AG10803 (cell line): ENCODE data around the gene PDE6C.

Experiments
- DNase-seq: peaks from one replicate; pipeline ENCODE4 v3.0.0; 2010; ENCODE audit warnings: low read depth
- H3K4me3 ChIP-seq: 2 replicates; pipeline ENCODE4 v1.5.1; 2011; ENCODE audit warnings: mild to moderate bottlenecking, low read length, control low read depth
- CTCF ChIP-seq: conservative IDR thresholded peaks from 2 replicates; pipeline ENCODE4 v1.5.1; 2011; ENCODE audit warnings: mild to moderate bottlenecking, low read length, control low read depth, inconsistent platforms

PDE6C gene

GRCh38 chr10:93599335-93599734, 13.0 kb upstream of the PDE6C start:
- DNase-seq: no peak
- no peak for TF ChIP-seq CTCF
- no peak overlapping the region for H3K4me3 ChIP-seq

GRCh38 chr10:93599778-93600177, 12.6 kb upstream of the PDE6C start:
- TF ChIP-seq CTCF: no peak
- H3K4me3 ChIP-seq: no peak overlapping the region
- no peak for DNase-seq

GRCh38 chr10:93600446-93601145, 11.7 kb upstream of the PDE6C start:
- TF ChIP-seq CTCF: no peak
- no peak overlapping the region for H3K4me3 ChIP-seq
- peak; percentile 32 for DNase-seq

- H3K4me3 ChIP-seq: peak within 1 kb of the TSS; percentile 20; the same call in 1 of the 2 replicates
- DNase-seq: no peak
- no peak for TF ChIP-seq CTCF
Observed at GRCh38 chr10:93601146-93601773, 11.1 kb upstream of the PDE6C start, which contains the start of gene RBP4. RBP4 (minus strand) TSS chr10:93601235; CDS start chr10:93601028, 207 bp downstream.

GRCh38 chr10:93601774-93602162, 10.6 kb upstream of the PDE6C start:
- TF ChIP-seq CTCF: no peak
- DNase-seq: no peak
- H3K4me3 ChIP-seq: no peak overlapping the region

- no peak for TF ChIP-seq CTCF
- no peak for DNase-seq
- H3K4me3 ChIP-seq: no peak overlapping the region
Observed at GRCh38 chr10:93603023-93603422, 9.3 kb upstream of the PDE6C start.

GRCh38 chr10:93604146-93604545, 8.2 kb upstream of the PDE6C start:
- no peak for TF ChIP-seq CTCF
- no peak for DNase-seq

More at GRCh38 chr10:93604146-93604545, 8.2 kb upstream of the PDE6C start:
- H3K4me3 ChIP-seq: no peak overlapping the region
